PC-9 (cell line): ENCODE data around the gene CST8. TPM values are rescaled to one million over a fixed set of nuclear protein-coding genes. Genes with fewer than 3 reads are reported as not detected.

Source experiments
- BruUV-seq: library from RNA; stranded (reverse); fragments of 400-500 nt; replicated peaks from 2 replicates; lab custom pipeline; 2021; lab: Mats Ljungman, UMichigan
- CTCF ChIA-PET: fragments of 300-600 bp; sonication (Branson Sonifier 250); formaldehyde crosslinking; loops from one replicate; lab custom pipeline; 2022; ENCODE audit warnings: antibody characterized with exemption; lab: Charles Lee
- POLR2A ChIA-PET: fragments of 300-600 bp; sonication (Branson Sonifier 250); formaldehyde crosslinking; loops from one replicate; lab custom pipeline; 2022; ENCODE audit warnings: antibody characterized with exemption; ENCODE audit not compliant: unreplicated experiment; lab: Charles Lee
- DNase-seq, 2 experiments: peaks; one replicate each; pipeline versions ENCODE4 v3.0.0 to v3.0.0-alpha.2; 2015 to 2022; ENCODE audit warnings: mixed read lengths in 1 of 2
- H2AFZ ChIP-seq: fragments of 200-600 bp; sonication (generic); 2 replicates; pipeline ENCODE4 v1.8.1; 2017; ENCODE audit warnings: antibody characterized with exemption
- H3F3A ChIP-seq: fragments of 200-600 bp; sonication (generic); 2 replicates; pipeline ENCODE4 v1.8.1; 2017; ENCODE audit warnings: antibody characterized with exemption, mild to moderate bottlenecking, low read depth; ENCODE audit not compliant: insufficient read depth
- H3K27ac ChIP-seq: fragments of 200-600 bp; sonication (generic); 2 replicates; pipeline ENCODE4 v1.6.1; 2016; ENCODE audit warnings: mixed run types
- H3K27me3 ChIP-seq: fragments of 200-600 bp; sonication (generic); 2 replicates; pipeline ENCODE4 v1.6.1; 2016; ENCODE audit warnings: low read depth, mixed run types; ENCODE audit not compliant: insufficient read depth
- H3K36me3 ChIP-seq: fragments of 200-600 bp; sonication (generic); 2 replicates; pipeline ENCODE4 v1.6.1; 2016; ENCODE audit warnings: low read depth, mixed run types
- H3K4me1 ChIP-seq: fragments of 200-600 bp; sonication (generic); replicated peaks from 2 replicates; pipeline ENCODE4 v1.6.1; 2016; ENCODE audit warnings: mixed run types; ENCODE audit not compliant: insufficient read depth
- H3K4me2 ChIP-seq: fragments of 200-600 bp; sonication (generic); 2 replicates; pipeline ENCODE4 v1.6.1; 2017; ENCODE audit warnings: mixed run types
- H3K4me3 ChIP-seq: fragments of 200-600 bp; sonication (generic); 2 replicates; pipeline ENCODE4 v1.6.1; 2016; ENCODE audit warnings: mixed run types
- H3K79me2 ChIP-seq: fragments of 200-600 bp; sonication (generic); 2 replicates; pipeline ENCODE4 v1.6.1; 2017; ENCODE audit warnings: low read depth, mixed run types
- H3K9me2 ChIP-seq: fragments of 200-600 bp; sonication (generic); 2 replicates; pipeline ENCODE4 v1.8.1; 2017; ENCODE audit warnings: mild to moderate bottlenecking; ENCODE audit not compliant: insufficient read depth
- H3K9me3 ChIP-seq: fragments of 200-600 bp; sonication (generic); 2 replicates; pipeline ENCODE4 v1.8.1; 2016; ENCODE audit warnings: low read depth; ENCODE audit not compliant: insufficient read depth
- H4K20me1 ChIP-seq: fragments of 200-600 bp; sonication (generic); 2 replicates; pipeline ENCODE4 v1.8.1; 2017; ENCODE audit not compliant: insufficient read depth
- EZH2 ChIP-seq: fragments of 200-600 bp; sonication (generic); IDR thresholded peaks from 2 replicates; pipeline ENCODE4 v1.8.0; 2017; ENCODE audit warnings: antibody characterized with exemption, low read depth
- intact Hi-C: fragments of 100-400 bp; cut with micrococcal nuclease; formaldehyde crosslinking; loops from one replicate; pipeline ENCODE4 v1.10.0; 2022; ENCODE audit not compliant: unreplicated experiment
- total RNA-seq: library from RNA; stranded (reverse); gene quantifications from 2 replicates; pipeline ENCODE4 v1.2.3, GENCODE V29; 2021
- TF ChIP-seq, protein P1 (sequence below): fragments of 200-600 bp; sonication (generic); conservative IDR thresholded peaks from 2 replicates; pipeline ENCODE4 v1.6.1; 2017; ENCODE audit warnings: mixed run types, antibody characterized with exemption, mild to moderate bottlenecking, moderate library complexity

CST8 gene
- total RNA-seq, 1 experiment from 2014 or later = not detected

DNA sequence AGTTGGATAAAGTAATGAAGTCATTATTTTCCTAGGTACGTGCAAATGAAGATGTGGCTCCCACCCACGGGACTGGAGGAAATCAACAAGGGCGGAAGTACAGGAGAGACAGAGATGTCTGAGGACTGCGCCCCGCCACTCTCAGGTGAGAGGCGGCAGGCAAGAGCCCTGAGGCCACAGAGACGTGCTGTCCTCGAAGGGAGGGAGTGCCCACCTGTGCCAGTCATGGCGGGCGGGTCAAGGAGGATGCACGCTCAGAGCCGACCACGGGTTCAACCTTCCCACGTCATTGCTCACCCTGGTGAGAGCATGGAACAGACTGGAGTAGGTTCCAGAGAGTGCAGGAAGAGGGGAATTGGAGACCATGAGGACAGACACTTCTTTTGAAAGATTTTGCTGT, 12.7 kb downstream of the CST8 start:
- no TSS peak for BruUV-seq
- DNase-seq = no peak
- H3K79me2 ChIP-seq = no peaks in the 10 kb centered on the region
- no peak overlapping the region for H3K27ac ChIP-seq
- no peaks in the 10 kb centered on the region for H3F3A ChIP-seq
- 0 out of 2 replicates have a peak, but pooled peaks cover 5% of the 10 kb centered on the region for H3K27me3 ChIP-seq
- H3K9me2 ChIP-seq = no peaks in the 10 kb centered on the region
- POLR2A ChIA-PET = interaction anchor here (0.6 kb wide), 1 partner anchor 105 kb away, joined by 4 read pairs; no protein-coding TSS in a partner anchor
- no peaks in the 10 kb centered on the region for H4K20me1 ChIP-seq
- H3K4me2 ChIP-seq = no peak overlapping the region
- intact Hi-C loops = no loop called here
- no peak overlapping the region for H2AFZ ChIP-seq
- CTCF ChIA-PET = no interaction called here
- no peaks in the 10 kb centered on the region for H3K9me3 ChIP-seq
- H3K4me3 ChIP-seq = no peak overlapping the region
- H3K36me3 ChIP-seq = no peaks in the 10 kb centered on the region
- H3K4me1 ChIP-seq = no peaks in the 10 kb centered on the region
- no peak for TF ChIP-seq EZH2
- TF ChIP-seq, protein P1, sequence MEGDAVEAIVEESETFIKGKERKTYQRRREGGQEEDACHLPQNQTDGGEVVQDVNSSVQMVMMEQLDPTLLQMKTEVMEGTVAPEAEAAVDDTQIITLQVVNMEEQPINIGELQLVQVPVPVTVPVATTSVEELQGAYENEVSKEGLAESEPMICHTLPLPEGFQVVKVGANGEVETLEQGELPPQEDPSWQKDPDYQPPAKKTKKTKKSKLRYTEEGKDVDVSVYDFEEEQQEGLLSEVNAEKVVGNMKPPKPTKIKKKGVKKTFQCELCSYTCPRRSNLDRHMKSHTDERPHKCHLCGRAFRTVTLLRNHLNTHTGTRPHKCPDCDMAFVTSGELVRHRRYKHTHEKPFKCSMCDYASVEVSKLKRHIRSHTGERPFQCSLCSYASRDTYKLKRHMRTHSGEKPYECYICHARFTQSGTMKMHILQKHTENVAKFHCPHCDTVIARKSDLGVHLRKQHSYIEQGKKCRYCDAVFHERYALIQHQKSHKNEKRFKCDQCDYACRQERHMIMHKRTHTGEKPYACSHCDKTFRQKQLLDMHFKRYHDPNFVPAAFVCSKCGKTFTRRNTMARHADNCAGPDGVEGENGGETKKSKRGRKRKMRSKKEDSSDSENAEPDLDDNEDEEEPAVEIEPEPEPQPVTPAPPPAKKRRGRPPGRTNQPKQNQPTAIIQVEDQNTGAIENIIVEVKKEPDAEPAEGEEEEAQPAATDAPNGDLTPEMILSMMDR = no peak

DNA sequence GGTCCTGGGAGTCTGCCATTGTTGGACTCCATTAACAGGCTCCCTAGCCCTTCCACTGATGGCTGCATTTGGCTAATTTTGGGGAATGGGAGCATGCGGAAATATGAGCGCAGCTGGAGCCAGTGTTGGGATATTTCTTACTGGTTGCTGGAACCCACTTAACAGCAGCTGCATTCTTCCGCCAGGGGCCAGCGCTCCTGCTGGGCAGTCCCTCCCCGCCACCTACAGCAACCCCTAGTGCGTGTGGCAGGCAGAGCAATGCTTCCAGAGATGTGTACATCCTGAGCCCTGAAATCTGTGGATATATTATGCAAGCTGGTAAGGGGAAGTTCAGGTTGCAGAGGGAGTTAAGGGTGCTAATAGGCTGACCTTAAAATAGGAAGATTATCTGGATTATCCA, 16.4 kb downstream of the CST8 start:
- Histone ChIP-seq H3K9me2 (no peaks in the 10 kb centered on the region), H3K27ac (no peak overlapping the region), H4K20me1 (no peaks in the 10 kb centered on the region), H3K4me2 (no peak overlapping the region), H3K36me3 (no peaks in the 10 kb centered on the region), H3F3A (no peaks in the 10 kb centered on the region), H3K79me2 (no peaks in the 10 kb centered on the region), H3K4me1 (no peaks in the 10 kb centered on the region), H3K9me3 (no peaks in the 10 kb centered on the region), H3K4me3 (no peak overlapping the region), H2AFZ (no peak overlapping the region), H3K27me3 (0 out of 2 replicates have a peak, but pooled peaks cover 5% of the 10 kb centered on the region)
- no TSS peak for BruUV-seq
- ChIA-PET CTCF (interaction anchor here (0.6 kb wide), 1 partner anchor 12 kb away, joined by 3 read pairs; no protein-coding TSS in a partner anchor), POLR2A (no interaction called here)
- TF ChIP-seq, protein P1 = no peak
- no peak for TF ChIP-seq EZH2
- DNase-seq = no peak
- intact Hi-C loops = no loop called here

GRCh38 chr20:23508449-23509229, 17.7 kb downstream of the CST8 start:
- H3K27ac ChIP-seq = no peak overlapping the region
- H3K4me3 ChIP-seq = no peak overlapping the region
- H4K20me1 ChIP-seq = no peaks in the 10 kb centered on the region
- no TSS peak for BruUV-seq
- POLR2A ChIA-PET = no interaction called here
- CTCF ChIA-PET = no interaction called here
- no peaks in the 10 kb centered on the region for H3K9me3 ChIP-seq
- no peaks in the 10 kb centered on the region for H3K36me3 ChIP-seq
- TF ChIP-seq, protein P1 = no peak
- no peak for TF ChIP-seq EZH2
- H3K4me2 ChIP-seq = no peak overlapping the region
- H3K9me2 ChIP-seq = no peaks in the 10 kb centered on the region
- H2AFZ ChIP-seq = no peak overlapping the region
- H3K4me1 ChIP-seq = no peaks in the 10 kb centered on the region
- H3F3A ChIP-seq = no peaks in the 10 kb centered on the region
- DNase-seq = no peak
- intact Hi-C loops = no loop called here
- 0 out of 2 replicates have a peak, but pooled peaks cover 5% of the 10 kb centered on the region for H3K27me3 ChIP-seq
- H3K79me2 ChIP-seq = no peaks in the 10 kb centered on the region
